Epithelial cell of prostate (primary cell): ENCODE measurements around the gene ELOVL5.

ENCODE experiments used
- DNase-seq: peaks from one replicate; pipeline ENCODE4 v3.0.0-alpha.2; 2011; ENCODE audit warnings: low read depth, low spot score
- H3K27ac ChIP-seq: fragments of 450-650 bp; 2 replicates; pipeline ENCODE4 v1.5.1; 2017; ENCODE audit warnings: mild to moderate bottlenecking

ELOVL5 gene

GRCh38 chr6:53284901-53285300 lies 63.8 kb downstream of the ELOVL5 start:
- DNase-seq, result no peak
- no peak overlapping the region for H3K27ac ChIP-seq

- DNase-seq, result no peak
- H3K27ac ChIP-seq, result no peak overlapping the region
These were observed 66.0 kb downstream of the ELOVL5 start for GRCh38 chr6:53282741-53283140.

GRCh38 chr6:53282234-53282633 lies 66.5 kb downstream of the ELOVL5 start:
- no peak for DNase-seq
- no peak overlapping the region for H3K27ac ChIP-seq

- no peak overlapping the region for H3K27ac ChIP-seq
These were observed 67.1 kb downstream of the ELOVL5 start for GRCh38 chr6:53281518-53282215.

GRCh38 chr6:53280207-53280606 lies 68.5 kb downstream of the ELOVL5 start:
- DNase-seq, result no peak
- H3K27ac ChIP-seq, result no peak overlapping the region

More at GRCh38 chr6:53281518-53282215, 67.1 kb downstream of the ELOVL5 start:
- no peak for DNase-seq

GRCh38 chr6:53279293-53279692 lies 69.5 kb downstream of the ELOVL5 start:
- DNase-seq, result no peak
- H3K27ac ChIP-seq, result no peak overlapping the region

- H3K27ac ChIP-seq, result no peak overlapping the region
- DNase-seq, result no peak
These were observed 75.4 kb downstream of the ELOVL5 start for GRCh38 chr6:53273370-53273769.

GRCh38 chr6:53269827-53270226 lies 78.9 kb downstream of the ELOVL5 start:
- H3K27ac ChIP-seq, result no peak overlapping the region

GRCh38 chr6:53268858-53269608 lies 79.7 kb downstream of the ELOVL5 start:
- H3K27ac ChIP-seq, result no peak overlapping the region
- DNase-seq, result no peak

More at GRCh38 chr6:53269827-53270226, 78.9 kb downstream of the ELOVL5 start:
- no peak for DNase-seq

- no peak for DNase-seq
- H3K27ac ChIP-seq, result no peak overlapping the region
These were observed 82.1 kb downstream of the ELOVL5 start for GRCh38 chr6:53266553-53267090.

GRCh38 chr6:53264915-53265607 lies 83.7 kb downstream of the ELOVL5 start:
- no peak overlapping the region for H3K27ac ChIP-seq
- no peak for DNase-seq

- no peak for DNase-seq
- H3K27ac ChIP-seq, result no peak overlapping the region
These were observed 84.4 kb downstream of the ELOVL5 start for GRCh38 chr6:53264337-53264736.

- H3K27ac ChIP-seq, result no peak overlapping the region
- no peak for DNase-seq
These were observed 84.8 kb downstream of the ELOVL5 start for GRCh38 chr6:53263917-53264316.

- DNase-seq, result no peak
- no peak overlapping the region for H3K27ac ChIP-seq
These were observed 88.7 kb downstream of the ELOVL5 start for GRCh38 chr6:53259860-53260580.

- no peak for DNase-seq
- H3K27ac ChIP-seq, result no peak overlapping the region
These were observed 90.0 kb downstream of the ELOVL5 start for GRCh38 chr6:53258774-53259155.

- no peak for DNase-seq
- H3K27ac ChIP-seq, result no peak overlapping the region
These were observed 90.5 kb downstream of the ELOVL5 start for GRCh38 chr6:53258076-53258773.

- H3K27ac ChIP-seq, result no peak overlapping the region
- DNase-seq, result no peak
These were observed 91.2 kb downstream of the ELOVL5 start for GRCh38 chr6:53257533-53257932.

- DNase-seq, result no peak
- H3K27ac ChIP-seq, result no peak overlapping the region
These were observed 91.7 kb downstream of the ELOVL5 start for GRCh38 chr6:53257001-53257400.

- no peak for DNase-seq
- no peak overlapping the region for H3K27ac ChIP-seq
These were observed 96.5 kb downstream of the ELOVL5 start for GRCh38 chr6:53252177-53252692.
